Stimulated activated CD8-positive, alpha-beta memory T cell treated with anti-CD3 and anti-CD28 coated beads, Interleukin-4, amount 100 ng/mL, for 4 hours (primary cell): Measurements from ENCODE around the gene CDR2.

Experiments used
- DNase-seq, 2 donors: peaks; one replicate each; pipeline ENCODE4 v3.0.0-alpha.2; 2020; ENCODE audit warnings: low read depth in 2 of 2, low spot score in 1 of 2

CDR2 gene

DNA sequence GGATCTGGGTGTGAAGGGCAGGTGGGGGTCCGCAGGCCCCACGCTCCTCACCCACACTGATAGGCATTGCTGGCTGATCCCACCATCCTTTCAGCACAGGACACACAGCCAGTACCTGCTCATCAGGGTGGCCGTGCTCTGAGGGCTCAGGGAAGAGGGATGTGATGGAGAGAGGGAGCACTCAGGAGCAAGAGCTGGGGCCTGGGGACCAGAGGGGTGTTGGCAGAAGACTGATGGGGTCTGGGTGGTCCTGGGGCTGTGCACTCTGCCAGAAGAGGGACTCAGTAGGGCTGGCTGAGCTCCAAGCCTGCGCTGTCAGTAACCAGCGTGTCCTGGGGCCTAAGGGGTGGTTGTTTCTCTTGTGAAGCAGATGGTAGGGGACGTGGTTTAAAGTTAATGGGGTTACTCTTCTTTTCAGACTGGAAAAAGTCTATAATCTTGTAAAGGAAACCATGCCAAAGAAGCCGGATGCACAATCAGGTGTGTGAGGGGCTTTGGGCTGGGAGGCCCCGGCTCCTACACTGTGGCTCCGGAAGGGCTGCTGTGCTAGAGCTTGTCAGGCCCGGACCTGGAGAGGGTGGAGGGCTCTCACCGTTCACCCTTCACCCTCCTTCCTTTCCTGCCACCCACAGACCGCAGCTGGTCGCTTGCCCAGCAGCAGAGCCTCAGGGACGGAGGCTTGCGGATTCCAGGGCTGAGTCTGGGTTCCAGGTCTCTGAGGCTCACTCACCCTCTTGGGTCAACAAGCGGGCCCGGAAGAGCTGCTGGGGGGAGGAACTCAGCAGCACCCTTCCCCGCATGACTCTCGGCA, 49.4 kb downstream of the CDR2 start:
- no peak for DNase-seq

DNA sequence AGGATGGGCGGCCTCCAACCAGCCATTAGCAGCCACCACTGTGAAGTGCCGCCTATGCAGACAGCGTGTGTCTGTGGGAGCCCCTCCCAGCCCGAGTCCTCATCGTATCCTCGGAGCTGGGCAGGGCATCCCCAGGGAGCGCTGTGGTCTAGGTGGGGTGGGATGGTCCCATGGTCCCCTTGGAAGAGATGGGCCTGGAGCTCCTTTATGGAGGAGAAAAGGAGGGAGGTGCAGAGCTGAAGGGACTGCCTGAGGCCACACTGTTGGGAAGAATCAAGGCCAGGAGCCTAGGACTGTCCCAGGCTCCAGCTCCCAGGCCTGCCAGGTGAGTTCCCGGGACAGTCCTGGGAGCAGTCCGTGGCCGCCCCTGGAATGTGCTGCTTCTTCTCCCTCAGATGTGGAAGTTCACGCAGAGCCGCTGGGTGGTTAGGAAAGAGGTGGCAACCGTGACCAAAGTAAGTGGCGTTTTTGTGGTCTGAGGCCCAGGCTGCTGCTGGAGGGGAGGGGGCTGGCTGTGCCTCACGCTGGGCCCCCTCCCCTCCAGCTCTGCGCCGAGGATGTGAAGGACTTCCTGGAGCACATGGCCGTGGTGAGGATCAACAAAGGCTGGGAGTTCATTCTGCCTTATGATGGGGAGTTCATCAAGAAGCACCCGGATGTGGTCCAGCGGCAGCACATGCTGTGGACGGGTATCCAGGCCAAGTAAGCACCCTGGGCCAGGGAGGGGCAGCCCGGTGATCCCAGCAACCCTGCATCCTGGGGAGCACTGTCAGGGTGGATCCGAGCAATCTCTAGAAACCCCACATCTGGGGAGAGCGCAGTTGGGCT, 50.2 kb downstream of the CDR2 start:
- DNase-seq, result no peak

DNA sequence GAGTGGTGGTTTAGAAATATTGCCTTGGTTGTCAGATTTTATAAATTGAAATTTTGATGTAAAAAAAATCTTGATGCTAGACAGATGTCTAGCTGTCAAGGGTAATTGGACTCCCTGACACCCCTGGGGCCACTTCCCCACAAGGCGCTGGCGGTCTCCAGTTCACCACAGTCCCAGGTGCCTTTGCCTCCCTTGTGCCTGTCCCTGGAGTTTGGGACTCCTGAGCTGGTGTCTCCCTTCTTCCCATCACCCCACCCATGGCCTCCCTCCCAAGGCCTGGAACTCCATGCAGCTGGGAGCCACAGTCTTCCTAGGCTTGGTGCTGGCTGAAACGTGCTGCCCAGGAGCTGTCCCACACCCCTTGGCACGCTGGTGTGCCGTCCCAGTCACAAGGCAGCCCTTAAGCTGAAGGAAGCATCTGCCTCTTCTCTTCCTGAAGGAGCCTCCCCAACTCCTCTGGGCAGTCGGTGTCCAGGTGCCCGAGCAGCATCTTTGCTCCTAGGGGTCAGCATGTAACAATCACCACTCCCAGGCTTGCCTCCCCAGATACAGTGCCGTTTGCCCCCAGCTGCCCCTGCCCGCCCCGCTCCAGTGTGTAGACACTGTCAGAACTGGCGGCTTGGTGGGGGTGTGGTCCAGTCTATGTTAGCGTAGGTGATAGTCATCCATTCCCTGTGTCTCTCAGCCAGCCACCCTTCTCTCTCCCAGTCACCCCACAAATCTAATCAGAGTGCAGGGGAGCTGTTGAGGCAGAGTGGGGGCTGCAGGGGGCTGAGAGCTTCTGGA, 51.1 kb downstream of the CDR2 start:
- no peak for DNase-seq

DNA sequence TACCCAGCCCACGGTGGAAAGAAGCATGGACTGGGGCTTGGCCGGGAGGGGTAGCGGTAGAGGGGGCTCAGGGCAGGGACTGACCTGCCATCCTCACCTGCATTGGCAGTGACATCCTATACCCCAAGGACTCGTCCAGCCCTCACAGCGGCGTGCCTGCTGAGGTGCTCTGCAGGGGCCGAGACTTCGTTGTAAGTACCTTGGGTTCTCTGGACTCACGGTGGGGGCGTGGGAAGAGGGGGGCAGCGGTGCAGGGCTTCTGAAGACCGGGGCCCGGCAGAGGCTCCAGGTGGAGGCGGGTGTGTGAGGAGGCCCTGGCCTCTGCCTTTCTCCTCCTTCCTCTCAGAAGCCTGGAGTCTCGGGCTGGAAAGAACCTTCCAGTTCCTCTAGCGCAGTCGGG, 51.7 kb downstream of the CDR2 start:
- DNase-seq, result no peak

DNA sequence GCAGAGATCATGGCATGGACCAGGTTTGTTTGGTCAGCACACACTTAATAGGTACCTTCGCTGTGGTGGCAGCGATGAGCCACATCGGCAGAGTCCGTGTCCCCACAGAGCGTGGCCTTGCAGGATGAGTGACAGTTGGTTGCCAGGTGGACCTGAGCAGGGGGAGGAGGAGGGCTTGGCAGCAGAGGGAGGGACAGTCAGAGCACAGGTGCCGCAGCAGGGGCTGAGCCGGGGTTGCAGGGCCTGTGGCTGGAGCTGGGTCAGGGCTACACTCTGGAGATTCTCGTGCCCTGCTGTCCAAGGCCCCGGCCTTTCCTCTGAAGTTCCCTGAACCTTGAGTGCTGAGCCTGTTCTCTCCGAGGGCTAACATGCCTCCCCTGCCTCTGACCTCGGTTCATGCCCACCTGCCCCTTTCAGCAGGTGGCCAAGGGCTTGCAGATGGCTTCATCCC, 52.4 kb downstream of the CDR2 start:
- DNase-seq, result no peak

DNA sequence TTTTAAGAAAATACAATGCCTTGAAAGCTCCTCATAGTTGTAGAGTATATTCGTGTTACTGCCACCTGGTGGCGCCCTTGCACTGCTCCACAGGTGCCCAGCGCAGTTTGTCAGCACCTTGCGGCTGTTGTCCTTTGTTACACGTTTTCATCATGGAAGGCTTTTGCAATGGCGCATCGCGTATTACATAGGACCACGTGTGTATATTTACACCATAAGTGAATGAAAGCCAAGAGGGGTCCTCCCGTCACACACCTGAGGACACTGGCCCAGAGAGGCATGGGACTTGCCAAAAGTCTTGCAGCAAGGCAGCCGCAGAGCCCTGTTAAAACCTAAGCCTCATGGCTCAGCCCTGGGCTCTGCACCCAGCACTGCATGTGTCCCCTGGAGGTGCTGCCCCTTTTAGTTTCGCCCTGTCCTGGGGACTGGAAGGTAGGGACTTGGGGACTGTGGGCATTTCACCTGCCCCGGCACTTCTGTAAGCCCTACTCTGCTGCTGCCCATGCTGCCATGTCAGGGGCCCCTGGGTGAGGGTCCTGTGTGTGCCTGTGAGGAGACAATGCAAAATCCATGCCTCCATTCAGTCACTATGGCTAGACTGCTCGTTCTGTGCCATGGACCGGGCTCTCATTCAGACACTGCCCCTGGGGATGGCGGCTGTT, 52.9 kb downstream of the CDR2 start:
- DNase-seq, result peak; percentile 33 to 43

DNA sequence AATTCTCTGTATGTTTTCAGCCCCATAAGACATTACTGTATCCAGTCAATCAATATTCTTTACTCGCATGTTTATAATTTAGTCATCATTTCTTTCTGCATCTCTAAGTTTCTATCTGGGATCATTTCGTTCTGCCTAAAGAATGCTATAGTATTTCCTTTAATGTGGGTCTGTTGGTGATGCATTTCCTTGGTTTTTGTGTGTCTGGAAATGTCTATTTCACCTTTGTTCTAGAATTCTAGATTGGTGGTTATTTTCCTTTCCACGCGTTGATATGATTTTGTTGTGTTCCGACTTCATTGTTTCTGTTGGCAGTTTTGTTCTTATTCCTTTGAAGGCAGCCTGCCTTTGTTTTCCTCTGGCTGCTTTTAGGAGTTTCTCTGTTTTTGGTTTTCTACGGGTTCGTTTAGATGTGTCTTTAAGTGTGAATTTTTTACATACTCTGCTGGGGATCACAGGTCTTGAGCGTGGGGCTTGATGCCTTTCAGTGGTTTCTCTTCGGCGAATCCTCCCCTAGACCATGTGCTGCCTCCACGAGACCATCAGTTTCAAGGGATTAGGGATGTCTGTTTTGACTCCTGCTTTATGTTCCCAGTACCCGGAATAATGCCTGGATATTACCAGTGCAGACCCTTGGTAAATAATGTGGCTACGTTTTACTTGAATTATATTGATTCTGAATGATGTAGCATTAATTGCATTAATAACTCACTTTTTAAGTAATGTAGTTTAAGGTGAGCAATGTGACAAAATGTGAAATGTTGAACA, 53.7 kb downstream of the CDR2 start:
- DNase-seq, result no peak

DNA sequence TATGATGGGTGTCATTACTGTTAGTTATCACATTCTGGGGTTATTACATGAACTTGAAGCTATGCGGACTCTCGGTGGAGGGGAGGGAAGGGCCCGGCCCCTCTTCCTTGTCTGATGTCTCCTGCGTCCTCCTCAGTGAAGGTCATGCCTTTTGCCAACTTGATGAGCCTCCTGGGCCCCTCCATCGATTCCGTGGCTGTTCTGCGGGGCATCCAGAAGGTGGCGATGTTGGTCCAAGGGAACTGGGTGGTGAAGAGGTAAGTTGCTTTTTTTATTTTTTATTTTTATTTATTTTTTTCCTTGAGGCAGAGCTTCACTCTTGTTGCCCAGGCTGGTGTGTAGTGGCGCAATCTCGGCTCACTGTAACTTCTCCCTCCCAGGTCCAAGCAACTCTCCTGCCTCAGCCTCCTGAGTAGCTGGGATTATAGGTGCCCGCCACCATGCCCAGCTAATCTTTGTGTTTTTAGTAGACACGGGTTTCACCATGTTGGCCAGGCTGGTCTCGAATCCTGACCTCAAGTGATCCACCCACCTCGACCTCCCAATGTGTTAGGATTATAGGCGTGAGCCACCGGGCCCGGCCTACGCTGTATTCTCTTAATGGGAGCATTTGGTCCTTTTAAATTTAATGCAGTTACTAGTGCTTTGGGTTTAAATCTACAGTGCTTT, 55.6 kb downstream of the CDR2 start:
- DNase-seq, result peak in 1 of 2 donors; percentile 29

DNA sequence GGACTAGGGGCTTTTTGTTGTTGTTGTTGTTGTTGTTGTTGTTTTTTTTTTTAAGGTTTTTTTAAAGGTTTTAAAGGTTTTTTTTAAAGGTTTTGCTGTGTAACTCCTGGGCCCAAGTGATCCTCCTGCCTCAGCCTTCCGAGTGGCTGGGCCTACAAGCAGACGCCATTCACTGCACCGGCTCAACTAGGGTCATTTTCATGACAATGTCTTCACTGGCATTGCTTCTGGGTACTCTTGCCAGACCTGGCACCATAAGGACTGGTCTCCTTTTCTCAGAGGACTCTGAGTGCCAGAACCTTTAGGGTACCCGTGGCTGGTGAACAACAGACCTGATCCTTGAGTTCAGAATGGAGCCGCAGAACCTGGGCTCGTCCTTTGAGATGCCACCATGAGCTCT, 56.8 kb downstream of the CDR2 start:
- DNase-seq, result no peak

DNA sequence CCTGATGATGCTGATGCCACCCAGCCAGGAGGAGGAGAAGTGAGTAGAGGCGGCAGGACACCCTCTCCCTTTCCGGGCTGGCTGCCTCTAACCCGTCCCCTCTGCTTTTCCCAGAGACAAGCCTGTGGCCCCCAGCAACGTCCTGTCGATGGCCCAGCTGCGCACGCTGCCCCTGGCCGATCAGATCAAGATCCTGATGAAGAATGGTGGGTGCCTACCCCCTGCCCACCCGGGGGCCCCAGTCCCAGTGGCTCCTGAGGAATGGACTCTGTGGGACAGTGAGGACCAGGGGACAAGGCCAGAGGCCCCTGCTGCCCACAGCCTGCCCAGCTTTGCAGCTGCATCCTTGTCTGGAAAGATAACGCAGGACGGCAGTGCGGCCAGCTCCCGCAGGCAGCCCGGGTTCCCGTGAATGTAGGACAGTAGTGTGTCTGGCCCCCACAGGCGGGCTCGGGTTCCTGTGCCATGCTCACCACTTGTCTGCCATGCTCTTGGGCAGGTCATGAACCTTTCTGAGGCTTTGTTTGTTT, 57.4 kb downstream of the CDR2 start:
- DNase-seq, result no peak

DNA sequence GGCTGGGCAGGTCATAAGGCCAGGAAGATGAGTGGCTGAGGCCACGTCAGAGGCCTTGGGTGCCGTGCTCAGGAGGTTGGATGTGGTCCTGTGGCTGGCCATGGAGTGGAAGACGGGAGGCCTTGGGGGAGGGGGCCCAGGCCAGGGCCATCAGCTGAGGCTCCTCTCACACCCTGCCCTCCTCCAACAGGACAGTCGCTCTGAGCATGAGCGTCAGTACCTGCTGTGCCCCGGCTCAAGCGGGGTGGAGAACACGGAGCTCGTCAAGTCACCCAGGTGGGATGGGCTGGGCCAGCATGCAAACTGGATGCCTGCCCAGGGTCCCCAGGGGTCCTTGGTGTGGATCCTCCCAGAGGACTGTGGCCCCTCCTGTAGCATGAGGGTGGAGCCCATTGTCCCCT, 58.0 kb downstream of the CDR2 start:
- DNase-seq, result no peak

DNA sequence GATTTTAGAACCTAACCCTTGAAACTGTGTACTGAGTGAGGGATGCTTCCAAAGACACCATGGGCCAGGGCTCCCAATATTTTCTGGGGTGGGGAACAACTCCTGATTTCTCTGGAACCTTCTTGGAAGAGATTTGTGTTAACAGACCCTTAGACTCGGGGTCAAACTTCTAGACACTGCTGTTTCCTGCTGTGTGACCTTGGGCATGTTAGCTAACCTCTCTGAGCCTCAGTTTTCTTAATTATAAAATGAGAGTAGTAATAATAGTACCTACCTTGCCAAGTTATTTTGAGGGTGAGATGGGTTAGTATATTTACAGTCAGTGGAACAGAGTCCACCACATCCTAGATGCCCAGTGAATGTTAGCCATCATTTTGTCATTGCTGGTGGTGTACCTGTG, 58.4 kb downstream of the CDR2 start:
- no peak for DNase-seq

DNA sequence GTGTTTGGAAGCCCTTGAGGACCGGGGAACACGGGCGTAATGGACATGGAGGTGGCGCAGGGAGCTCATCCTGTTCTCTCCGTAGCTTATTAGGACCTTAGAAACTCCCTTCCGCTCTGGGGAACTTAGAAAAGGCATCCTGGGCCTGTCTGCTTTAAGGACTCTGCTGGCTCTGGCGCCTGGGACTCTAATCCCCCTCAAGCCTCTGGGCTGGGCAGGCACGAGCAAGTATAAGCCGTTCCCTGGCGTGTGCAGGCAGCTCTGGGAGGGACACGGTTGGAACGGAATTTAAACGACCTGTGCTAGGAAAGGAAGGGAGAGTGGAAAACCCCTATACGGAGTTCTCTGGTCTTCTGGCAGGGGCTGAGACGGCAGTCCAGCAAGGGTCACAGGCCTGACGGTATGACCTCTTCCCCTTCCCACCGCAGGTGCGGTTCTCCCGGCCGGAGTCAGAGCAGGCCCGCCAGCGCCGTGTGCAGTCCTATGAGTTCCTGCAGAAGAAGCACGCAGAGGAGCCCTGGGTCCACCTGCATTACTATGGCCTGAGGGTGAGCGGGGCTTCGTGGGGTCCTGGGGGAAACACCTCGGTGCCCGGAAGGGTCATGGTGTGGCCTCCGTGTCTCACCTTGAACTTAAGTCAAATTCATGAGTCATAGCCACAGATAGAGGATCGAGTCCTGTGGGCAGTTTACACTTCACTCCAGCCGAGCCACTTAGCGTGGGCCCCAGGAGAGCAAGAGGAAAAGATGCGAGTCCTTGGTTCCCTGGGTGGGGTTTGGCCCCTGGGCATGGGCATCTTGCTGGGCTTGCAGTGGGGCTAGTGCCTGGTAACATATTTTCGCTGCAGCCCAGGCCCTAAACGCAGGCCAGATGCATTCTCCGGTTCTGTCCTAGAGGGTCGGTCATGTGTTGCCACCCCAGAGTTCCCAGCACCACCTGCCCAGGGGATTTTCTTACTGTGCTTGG, 59.5 kb downstream of the CDR2 start:
- DNase-seq, result no peak

DNA sequence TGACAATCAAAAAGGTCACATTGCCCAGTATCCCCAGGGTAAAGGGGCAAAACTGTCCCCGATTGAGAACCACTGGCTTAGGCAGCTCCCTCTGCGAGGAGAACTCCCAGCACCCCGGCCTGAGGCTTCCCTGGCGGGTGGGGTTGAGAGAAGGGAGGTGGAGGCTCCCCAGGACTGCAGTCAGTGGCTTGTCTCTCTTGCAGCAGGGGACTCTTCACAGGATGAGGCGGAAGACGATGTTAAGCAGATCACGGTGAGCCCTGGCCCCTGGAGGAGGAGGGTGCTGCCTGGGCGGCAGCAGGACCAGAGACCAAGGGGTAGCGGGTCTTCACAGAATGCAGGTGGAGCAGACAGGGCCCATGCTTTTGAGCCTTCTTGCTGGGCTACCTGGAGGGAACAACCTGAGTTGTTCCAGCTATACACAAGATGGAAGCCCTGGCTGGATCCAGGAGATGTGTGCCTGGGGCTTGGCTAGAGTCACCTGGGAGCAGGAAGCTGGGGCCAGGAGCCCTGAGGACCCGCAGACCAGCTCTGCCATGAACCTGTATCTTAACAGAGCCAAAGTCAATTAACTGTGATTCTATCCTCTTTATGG, 60.4 kb downstream of the CDR2 start:
- DNase-seq, result no peak

DNA sequence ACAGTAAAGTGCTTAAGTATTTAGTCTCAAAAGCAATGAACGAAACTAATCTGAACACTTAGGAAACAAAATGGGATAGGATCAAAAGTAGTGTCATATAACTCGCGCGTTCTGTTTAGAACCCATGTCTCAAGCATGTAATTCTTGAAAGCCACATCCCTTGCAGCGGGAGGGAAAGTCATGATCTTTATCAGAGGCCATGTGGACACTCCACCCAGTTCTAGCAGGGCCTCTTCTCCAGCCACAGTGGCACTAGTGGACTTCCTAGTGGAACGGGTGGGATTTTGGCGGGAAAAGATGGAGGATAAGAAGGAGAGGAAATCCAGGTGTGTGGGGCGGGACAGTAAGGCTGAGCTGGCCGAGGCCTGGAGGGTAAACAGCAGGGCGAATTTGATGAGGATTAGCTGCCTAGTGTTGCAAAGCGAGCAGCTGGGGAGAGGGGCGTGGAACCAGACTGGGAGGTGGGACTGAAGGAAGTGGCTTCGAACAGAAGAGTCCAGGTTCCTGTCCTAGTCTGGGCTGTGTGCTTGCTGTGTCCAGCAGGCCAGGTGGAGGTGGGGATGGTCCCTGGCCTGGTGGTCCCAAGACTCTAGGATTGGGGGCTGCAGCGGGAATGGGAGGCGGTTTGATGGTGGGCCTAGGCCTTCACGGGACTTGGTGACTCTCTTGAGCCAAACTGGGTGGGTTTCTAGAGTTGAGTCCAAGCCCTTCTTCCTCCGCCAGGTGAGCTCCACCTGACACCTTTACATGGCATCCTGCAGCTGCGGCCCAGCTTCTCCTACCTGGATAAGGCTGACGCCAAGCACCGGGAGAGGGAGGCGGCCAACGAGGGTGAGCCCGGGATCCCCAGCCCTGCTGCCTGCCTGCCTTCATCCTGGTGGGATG, 61.3 kb downstream of the CDR2 start:
- no peak for DNase-seq

DNA sequence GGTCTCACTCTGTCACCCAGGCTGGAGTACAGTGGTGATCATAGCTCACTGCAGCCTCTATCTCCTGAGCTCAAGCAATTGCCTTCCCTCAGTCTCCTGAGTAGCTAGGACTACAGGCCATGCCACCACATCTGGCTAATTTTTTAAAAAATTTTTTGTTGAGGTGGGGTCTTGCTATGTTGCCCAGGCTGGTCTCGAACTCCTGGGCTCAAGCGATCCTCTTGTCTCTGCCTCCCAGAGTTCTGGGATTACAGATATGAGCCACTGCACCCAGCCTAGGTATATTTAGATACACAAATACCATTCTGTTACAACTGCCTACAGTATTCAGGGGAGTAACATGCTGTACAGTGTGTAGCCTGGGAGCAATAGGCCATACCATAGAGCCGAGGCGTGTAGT, 62.9 kb downstream of the CDR2 start:
- DNase-seq, result no peak
